ENCODE results near the gene MNDA. TPM values are rescaled to one million over a fixed set of nuclear protein-coding genes. Genes with fewer than 3 reads are reported as not detected.

The MNDA gene
- total and polyA plus RNA-seq, 2 of the 8 experiments (the other 6 are each of a cell fraction or from before 2014, with no cell fraction given), result not detected

- no peak for TF ChIP-seq SP2 (IDR thresholded peaks at IDR 0.05; ENCODE audit: low read length)
- no peak for TF ChIP-seq SRF (IDR thresholded peaks at IDR 0.05; ENCODE audit: low read depth, low read length)
Measured at GRCh38 chr1:158803678-158804077, 27.5 kb upstream of the MNDA start (continued).
